Measurements from ENCODE around the gene GDI2.

DNA sequence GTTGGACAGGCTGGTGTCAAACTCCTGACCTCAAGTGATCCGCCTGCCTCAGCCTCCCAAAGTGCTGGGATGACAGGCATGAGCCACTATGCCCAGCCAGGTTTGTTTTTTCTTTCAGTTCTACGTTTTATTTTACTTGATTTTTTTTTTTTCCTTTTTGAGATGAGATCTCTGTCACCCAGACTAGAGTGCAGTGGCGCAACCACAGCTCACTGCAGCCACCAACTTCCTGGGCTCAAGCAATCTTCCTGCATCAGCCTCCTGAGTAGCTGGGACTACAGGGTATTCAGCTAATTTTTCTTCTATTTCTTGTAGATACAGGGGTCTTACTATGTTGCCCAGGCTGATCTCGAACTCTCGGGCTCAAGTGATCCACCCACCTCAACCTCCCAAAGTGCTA lies 24.3 kb downstream of the GDI2 start:
- TF ChIP-seq, protein P1, sequence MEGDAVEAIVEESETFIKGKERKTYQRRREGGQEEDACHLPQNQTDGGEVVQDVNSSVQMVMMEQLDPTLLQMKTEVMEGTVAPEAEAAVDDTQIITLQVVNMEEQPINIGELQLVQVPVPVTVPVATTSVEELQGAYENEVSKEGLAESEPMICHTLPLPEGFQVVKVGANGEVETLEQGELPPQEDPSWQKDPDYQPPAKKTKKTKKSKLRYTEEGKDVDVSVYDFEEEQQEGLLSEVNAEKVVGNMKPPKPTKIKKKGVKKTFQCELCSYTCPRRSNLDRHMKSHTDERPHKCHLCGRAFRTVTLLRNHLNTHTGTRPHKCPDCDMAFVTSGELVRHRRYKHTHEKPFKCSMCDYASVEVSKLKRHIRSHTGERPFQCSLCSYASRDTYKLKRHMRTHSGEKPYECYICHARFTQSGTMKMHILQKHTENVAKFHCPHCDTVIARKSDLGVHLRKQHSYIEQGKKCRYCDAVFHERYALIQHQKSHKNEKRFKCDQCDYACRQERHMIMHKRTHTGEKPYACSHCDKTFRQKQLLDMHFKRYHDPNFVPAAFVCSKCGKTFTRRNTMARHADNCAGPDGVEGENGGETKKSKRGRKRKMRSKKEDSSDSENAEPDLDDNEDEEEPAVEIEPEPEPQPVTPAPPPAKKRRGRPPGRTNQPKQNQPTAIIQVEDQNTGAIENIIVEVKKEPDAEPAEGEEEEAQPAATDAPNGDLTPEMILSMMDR (IDR thresholded peaks at IDR 0.05), result no peak
- no peak for TF ChIP-seq POLR2A (IDR thresholded peaks at IDR 0.05)

All from lower leg skin (tissue), 3 donors.